GM12878 (cell line): ENCODE measurements around the gene CLPSL1. TPM values are rescaled to one million over a fixed set of nuclear protein-coding genes. Genes with fewer than 3 reads are reported as not detected.

Source experiments
- ATAC-seq: fragments of 200-7000 bp; cut with Tn5 transposase; 3 replicates; pipeline ENCODE4 v1.9.1; 2020; ENCODE audit warnings: mild to moderate bottlenecking, moderate library complexity
- BruUV-seq: library from RNA; stranded (reverse); fragments of 400-500 nt; replicated peaks from 2 replicates; lab custom pipeline; 2021; lab: Mats Ljungman, UMichigan
- CTCF ChIA-PET: fragments of 300-600 bp; sonication (Branson Sonifier 250); formaldehyde crosslinking; extraction: SDS; loops from one replicate; lab custom pipeline; 2021; ENCODE audit warnings: inconsistent platforms; lab: Yijun Ruan, JAX
- POLR2A ChIA-PET: fragments of 350-600 bp; formaldehyde crosslinking; extraction: SDS; loops from one replicate; lab custom pipeline; 2021; ENCODE audit warnings: inconsistent platforms; lab: Charles Lee
- RAD21 ChIA-PET: fragments of 300-600 bp; sonication (Branson Sonifier 250); formaldehyde crosslinking; loops from one replicate; lab custom pipeline; 2023; ENCODE audit warnings: antibody characterized with exemption; ENCODE audit not compliant: unreplicated experiment; lab: Charles Lee
- SMC1A ChIA-PET: fragments of 300-600 bp; sonication (Branson Sonifier 250); formaldehyde crosslinking; loops from one replicate; lab custom pipeline; 2023; ENCODE audit not compliant: unreplicated experiment, uncharacterized antibody; lab: Charles Lee
- DNase-seq: peaks from one replicate; pipeline ENCODE4 v3.0.0-alpha.2; 2011; ENCODE audit warnings: low read depth, low spot score
- FAIRE-seq: peaks from 3 replicates; lab custom pipeline; 2011; peaks lifted over from hg19 to GRCh38; lab: Jason Lieb, UNC
- H2AFZ ChIP-seq: 2 replicates; pipeline ENCODE4 v1.6.0; 2011; ENCODE audit warnings: low read depth, low read length, control low read depth; ENCODE audit not compliant: control insufficient read depth
- H3K27ac ChIP-seq: 2 replicates; pipeline ENCODE4 v1.5.1; 2011; ENCODE audit warnings: control low read depth; ENCODE audit not compliant: control insufficient read depth, insufficient read depth
- H3K27me3 ChIP-seq, 2 experiments: replicated peaks in 1 of 2; 2 replicates each; pipeline versions ENCODE4 v1.6.0 to v1.6.1; 2011; ENCODE audit warnings: low read length in 1 of 2; ENCODE audit not compliant: control insufficient read depth in 2 of 2, insufficient read depth in 2 of 2
- H3K36me3 ChIP-seq, 2 experiments: 2 replicates each; pipeline ENCODE4 v1.5.1; 2011; ENCODE audit warnings: low read length in 1 of 2; ENCODE audit not compliant: control insufficient read depth in 2 of 2, insufficient read depth in 2 of 2
- H3K4me1 ChIP-seq: 2 replicates; pipeline ENCODE4 v1.6.1; 2011; ENCODE audit warnings: mild to moderate bottlenecking, low read length, moderate library complexity, mixed read lengths; ENCODE audit not compliant: control insufficient read depth, insufficient read depth
- H3K4me2 ChIP-seq: 2 replicates; pipeline ENCODE4 v1.6.0; 2011; ENCODE audit warnings: control low read depth; ENCODE audit not compliant: control insufficient read depth, insufficient read depth
- H3K4me3 ChIP-seq: fragments of 200-600 bp; sonication (generic); 2 replicates; pipeline ENCODE4 v1.5.1; 2016
- H3K79me2 ChIP-seq: 2 replicates; pipeline ENCODE4 v1.6.0; 2011; ENCODE audit warnings: low read length; ENCODE audit not compliant: control insufficient read depth, insufficient read depth
- H3K9ac ChIP-seq: 2 replicates; pipeline ENCODE4 v1.8.0; 2011; ENCODE audit warnings: low read length, control low read depth, mixed read lengths; ENCODE audit not compliant: control insufficient read depth, insufficient read depth
- H3K9me3 ChIP-seq: replicated peaks from 3 replicates; pipeline ENCODE4 v1.5.1; 2011; ENCODE audit warnings: mild to moderate bottlenecking, low read length; ENCODE audit not compliant: control insufficient read depth, insufficient read depth
- H4K20me1 ChIP-seq: 2 replicates; pipeline ENCODE4 v1.6.0; 2011; ENCODE audit not compliant: control insufficient read depth, insufficient read depth
- ATF3 ChIP-seq: IDR thresholded peaks from 2 replicates; pipeline ENCODE4 v1.6.1; 2011; ENCODE audit warnings: low read depth, mild to moderate bottlenecking, low read length, moderate library complexity, borderline replicate concordance; ENCODE audit errors: extremely low read depth
- CREM ChIP-seq: IDR thresholded peaks from 2 replicates; pipeline ENCODE4 v1.6.1; 2014; ENCODE audit warnings: antibody characterized with exemption, low read depth
- ESRRA ChIP-seq: IDR thresholded peaks from 2 replicates; pipeline ENCODE4 v1.6.1; 2012; ENCODE audit warnings: mild to moderate bottlenecking, low read length, improper control_type of control experiment
- FOXK2 ChIP-seq: fragments of 450-650 bp; IDR thresholded peaks from 2 replicates; pipeline ENCODE4 v1.6.1; 2017; ENCODE audit warnings: mild to moderate bottlenecking, moderate library complexity
- IRF4 ChIP-seq: IDR thresholded peaks from 2 replicates; pipeline ENCODE4 v1.6.1; 2011; ENCODE audit warnings: low read depth, low read length
- MLLT1 ChIP-seq: fragments of 450-650 bp; IDR thresholded peaks from 2 replicates; pipeline ENCODE4 v1.6.1; 2016; ENCODE audit warnings: mild to moderate bottlenecking
- MTA2 ChIP-seq: fragments of 450-650 bp; IDR thresholded peaks from 2 replicates; pipeline ENCODE4 v1.6.1; 2016; ENCODE audit warnings: low read depth, mild to moderate bottlenecking, moderate library complexity
- MTA3 ChIP-seq: IDR thresholded peaks from 2 replicates; pipeline ENCODE4 v1.6.1; 2012; ENCODE audit warnings: low read length, inconsistent platforms, borderline replicate concordance
- MXI1 ChIP-seq: fragments of 150-350 bp; IDR thresholded peaks from 2 replicates; pipeline ENCODE4 v1.6.1; 2011; ENCODE audit warnings: low read depth, mild to moderate bottlenecking, inconsistent platforms, low read length, improper control_type of control experiment
- MYC ChIP-seq: IDR thresholded peaks from 2 replicates; pipeline ENCODE4 v1.6.1; 2011; ENCODE audit warnings: mild to moderate bottlenecking, low read length, moderate library complexity, inconsistent platforms; ENCODE audit not compliant: insufficient read depth, insufficient replicate concordance, insufficient read length, severe bottlenecking
- POLR2AphosphoS5 ChIP-seq: IDR thresholded peaks from 2 replicates; pipeline ENCODE4 v1.6.1; 2011; ENCODE audit warnings: mild to moderate bottlenecking, low read length, inconsistent platforms
- RELA ChIP-seq: fragments of 450-650 bp; IDR thresholded peaks from 2 replicates; pipeline ENCODE4 v1.8.0; 2014; ENCODE audit warnings: borderline replicate concordance; ENCODE audit not compliant: partially characterized antibody
- SMARCA5 ChIP-seq: fragments of 450-650 bp; IDR thresholded peaks from 2 replicates; pipeline ENCODE4 v1.6.1; 2017; ENCODE audit warnings: mild to moderate bottlenecking
- TCF12 ChIP-seq: IDR thresholded peaks from 2 replicates; pipeline ENCODE4 v1.6.1; 2011; ENCODE audit warnings: low read depth, mild to moderate bottlenecking, low read length
- WGBS: methylation state at CpG from one replicate; pipeline ENCODE4 v1.1.6; 2016; ENCODE audit warnings: low lambda C conversion rate; ENCODE audit not compliant: insufficient replicate concordance, insufficient coverage; ENCODE audit errors: missing lambda C conversion rate; 5-methylcytosine and 5-hydroxymethylcytosine counted together
- in situ Hi-C: fragments of 300-500 bp; cut with MboI; formaldehyde crosslinking; loops from 9 replicates; pipeline ENCODE4 v1.14.3; 2018; ENCODE audit warnings: mixed read lengths
- intact Hi-C: fragments of 100-400 bp; cut with micrococcal nuclease; formaldehyde crosslinking; loops from one replicate; pipeline ENCODE4 v1.14.2; 2022; ENCODE audit not compliant: unreplicated experiment
- polyA plus RNA-seq, 11 experiments: library from polyadenylated mRNA; depleted of rRNA in 4 of 11; unstranded in 6 of 11; stranded (reverse) in 5 of 11; fragments of >200 nt; fragmentation: Nextera tagmentation in 4 of 11; fragmentation: Illumina TruSeq in 1 of 11; extraction: Ambion mirVana in 4 of 11; extraction: Trizol in 1 of 11; gene quantifications; 1 replicate in 1 of 11; 2 replicates in 10 of 11; pipeline versions ENCODE4 v1.2.1 to v1.2.3, GENCODE V29; 2011 to 2016; ENCODE audit warnings: inconsistent platforms in 2 of 11, missing spikeins in 2 of 11, low read depth in 1 of 11
- total RNA-seq, 4 experiments: library from RNA; depleted of rRNA in 3 of 4; stranded (reverse); fragments of >200 nt in 3 of 4; fragmentation: Illumina TruSeq in 1 of 4; extraction: Trizol in 1 of 4; gene quantifications; 2 replicates each; pipeline versions ENCODE4 v1.2.1 to v1.2.3, GENCODE V29; 2013 to 2021

CLPSL1 gene
- total and polyA plus RNA-seq, 10 of the 15 experiments (the other 5 are each of a cell fraction or from before 2014, with no cell fraction given): not detected

GRCh38 chr6:35810971-35811698 lies 30.3 kb downstream of the CLPSL1 start:
- H3K4me1 ChIP-seq: no peaks in the 10 kb centered on the region
- no peaks in the 10 kb centered on the region for H3K79me2 ChIP-seq
- H3K36me3 ChIP-seq: no peaks in the 10 kb centered on the region
- ChIA-PET SMC1A (no interaction called here), POLR2A (no interaction called here), RAD21 (no interaction called here), CTCF (interaction anchor here (1.0 kb wide), 1 partner anchor 283 kb away, joined by 3 read pairs; no protein-coding TSS in a partner anchor)
- H3K4me2 ChIP-seq: no peak overlapping the region; the same call in 1 of the 2 replicates
- H3K4me3 ChIP-seq: no peak overlapping the region
- peak overlapping the region; percentile 19; the same call in 1 of the 2 replicates for H2AFZ ChIP-seq
- in situ Hi-C loops (no loop called here), intact Hi-C loops (no loop called here)
- 34% methylated on average over 14 of the region's 14 CpGs for WGBS
- BruUV-seq: no TSS peak
- no peak for DNase-seq
- no peak for FAIRE-seq
- peak; percentile 72 for ATAC-seq
- no peak overlapping the region for H3K9ac ChIP-seq
- no peak for TF ChIP-seq MLLT1
- TF ChIP-seq MTA2: no peak
- no peak for TF ChIP-seq ATF3
- no peak for TF ChIP-seq MXI1
- TF ChIP-seq ESRRA: no peak
- TF ChIP-seq MYC: no peak
- TF ChIP-seq SMARCA5: no peak
- no peak for TF ChIP-seq TCF12
- no peak for TF ChIP-seq MTA3
- no peak for TF ChIP-seq FOXK2
- no peak for TF ChIP-seq RELA
- TF ChIP-seq IRF4: no peak
- TF ChIP-seq CREM: no peak
- TF ChIP-seq POLR2AphosphoS5: no peak
- H3K27me3 ChIP-seq: no peaks in the 10 kb centered on the region
- H4K20me1 ChIP-seq: no peaks in the 10 kb centered on the region
- H3K27ac ChIP-seq: no peak overlapping the region
- no peaks in the 10 kb centered on the region for H3K9me3 ChIP-seq
